RWPE2 (cell line): ENCODE data around the gene RORB.

ENCODE experiments used
- ATAC-seq: fragments of 200-7000 bp; cut with Tn5 transposase; 3 replicates; pipeline ENCODE4 v1.9.1; 2021; ENCODE audit warnings: low read depth
- DNase-seq: peaks from one replicate; pipeline ENCODE4 v3.0.0-alpha.2; 2020; ENCODE audit warnings: low spot score
- H3K27ac ChIP-seq: fragments of 450-650 bp; 2 replicates; pipeline ENCODE4 v1.5.1; 2017; ENCODE audit warnings: mild to moderate bottlenecking; ENCODE audit not compliant: poor library complexity, severe bottlenecking
- H3K27me3 ChIP-seq: fragments of 250-450 bp; sonication (Bioruptor Pico); 2 replicates; pipeline ENCODE4 v1.5.1; 2021; ENCODE audit warnings: mild to moderate bottlenecking, moderate library complexity; ENCODE audit not compliant: insufficient read depth, poor library complexity, severe bottlenecking
- H3K36me3 ChIP-seq: fragments of 250-450 bp; sonication (Bioruptor Pico); 2 replicates; pipeline ENCODE4 v1.5.1; 2020; ENCODE audit warnings: low read depth, mild to moderate bottlenecking, moderate library complexity
- H3K4me1 ChIP-seq: fragments of 250-450 bp; sonication (Bioruptor Pico); 2 replicates; pipeline ENCODE4 v1.5.1; 2021; ENCODE audit warnings: mild to moderate bottlenecking, moderate library complexity; ENCODE audit not compliant: insufficient read depth, poor library complexity, severe bottlenecking
- H3K4me3 ChIP-seq: fragments of 250-450 bp; sonication (Bioruptor Pico); 2 replicates; pipeline ENCODE4 v1.5.1; 2021; ENCODE audit warnings: mild to moderate bottlenecking, moderate library complexity; ENCODE audit not compliant: severe bottlenecking
- H3K9me3 ChIP-seq: fragments of 250-450 bp; sonication (Bioruptor Pico); 2 replicates; pipeline ENCODE4 v1.5.1; 2021; ENCODE audit warnings: mild to moderate bottlenecking, moderate library complexity; ENCODE audit not compliant: severe bottlenecking
- TF ChIP-seq, protein P1 (sequence below): fragments of 450-650 bp; IDR thresholded peaks from one replicate; pipeline ENCODE4 v1.5.1; 2017; ENCODE audit warnings: mild to moderate bottlenecking, moderate library complexity; ENCODE audit not compliant: poor library complexity, severe bottlenecking

The RORB gene

GRCh38 chr9:74721696-74722660 is 224.8 kb downstream of the RORB start:
- Histone ChIP-seq H3K9me3 (no peaks in the 10 kb centered on the region), H3K4me3 (no peak overlapping the region), H3K27ac (no peak overlapping the region), H3K4me1 (no peaks in the 10 kb centered on the region), H3K36me3 (no peaks in the 10 kb centered on the region), H3K27me3 (peaks cover 9% of the 10 kb centered on the region)
- TF ChIP-seq, protein P1, sequence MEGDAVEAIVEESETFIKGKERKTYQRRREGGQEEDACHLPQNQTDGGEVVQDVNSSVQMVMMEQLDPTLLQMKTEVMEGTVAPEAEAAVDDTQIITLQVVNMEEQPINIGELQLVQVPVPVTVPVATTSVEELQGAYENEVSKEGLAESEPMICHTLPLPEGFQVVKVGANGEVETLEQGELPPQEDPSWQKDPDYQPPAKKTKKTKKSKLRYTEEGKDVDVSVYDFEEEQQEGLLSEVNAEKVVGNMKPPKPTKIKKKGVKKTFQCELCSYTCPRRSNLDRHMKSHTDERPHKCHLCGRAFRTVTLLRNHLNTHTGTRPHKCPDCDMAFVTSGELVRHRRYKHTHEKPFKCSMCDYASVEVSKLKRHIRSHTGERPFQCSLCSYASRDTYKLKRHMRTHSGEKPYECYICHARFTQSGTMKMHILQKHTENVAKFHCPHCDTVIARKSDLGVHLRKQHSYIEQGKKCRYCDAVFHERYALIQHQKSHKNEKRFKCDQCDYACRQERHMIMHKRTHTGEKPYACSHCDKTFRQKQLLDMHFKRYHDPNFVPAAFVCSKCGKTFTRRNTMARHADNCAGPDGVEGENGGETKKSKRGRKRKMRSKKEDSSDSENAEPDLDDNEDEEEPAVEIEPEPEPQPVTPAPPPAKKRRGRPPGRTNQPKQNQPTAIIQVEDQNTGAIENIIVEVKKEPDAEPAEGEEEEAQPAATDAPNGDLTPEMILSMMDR = no peak
- DNase-seq = no peak
- ATAC-seq = no peak

DNA sequence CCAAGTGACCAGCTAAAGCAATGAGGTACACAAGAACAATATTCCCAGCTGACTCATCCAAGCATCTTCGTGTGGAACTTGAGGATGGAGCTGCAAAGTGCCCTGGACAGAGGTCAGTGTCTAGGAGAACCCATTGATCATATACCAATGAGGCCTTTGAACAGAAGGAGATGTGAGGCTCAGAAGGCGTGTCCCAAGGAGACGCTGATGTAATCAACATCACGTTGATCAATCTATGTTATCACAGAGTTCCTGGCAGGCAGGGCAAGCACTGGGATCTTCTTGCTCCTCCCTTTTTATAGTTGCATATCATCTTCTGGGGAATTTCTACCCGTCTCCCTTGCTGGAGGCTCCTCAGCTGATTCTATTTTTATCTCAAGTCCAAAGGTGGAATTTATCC is 227.2 kb downstream of the RORB start:
- H3K36me3 ChIP-seq = no peaks in the 10 kb centered on the region
- TF ChIP-seq, protein P1 = no peak
- H3K27me3 ChIP-seq = peaks cover 9% of the 10 kb centered on the region
- H3K27ac ChIP-seq = no peak overlapping the region
- DNase-seq (no peak), ATAC-seq (no peak)
- no peaks in the 10 kb centered on the region for H3K9me3 ChIP-seq
- no peaks in the 10 kb centered on the region for H3K4me1 ChIP-seq
- no peak overlapping the region for H3K4me3 ChIP-seq

DNA sequence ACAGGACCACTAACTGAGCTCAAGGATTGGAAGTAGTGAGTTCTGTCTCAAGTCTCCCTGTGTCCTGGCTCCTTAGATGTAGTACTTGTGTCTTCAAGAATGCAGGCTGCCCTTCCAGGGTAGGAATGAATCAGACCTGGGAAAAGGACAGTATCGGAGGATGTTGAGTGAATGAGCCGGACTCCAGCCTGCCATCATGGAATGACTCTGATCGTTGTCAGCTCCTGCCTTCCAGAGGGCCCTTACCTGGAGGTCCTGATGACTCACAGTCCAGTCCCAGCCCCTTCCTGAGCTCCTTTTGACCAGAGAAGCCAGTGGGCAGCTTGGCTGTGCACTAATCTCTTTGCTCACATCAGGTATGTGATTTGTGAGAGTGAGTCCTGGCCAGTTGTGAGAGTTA is 229.4 kb downstream of the RORB start:
- TF ChIP-seq, protein P1 = no peak
- no peak for ATAC-seq

DNA sequence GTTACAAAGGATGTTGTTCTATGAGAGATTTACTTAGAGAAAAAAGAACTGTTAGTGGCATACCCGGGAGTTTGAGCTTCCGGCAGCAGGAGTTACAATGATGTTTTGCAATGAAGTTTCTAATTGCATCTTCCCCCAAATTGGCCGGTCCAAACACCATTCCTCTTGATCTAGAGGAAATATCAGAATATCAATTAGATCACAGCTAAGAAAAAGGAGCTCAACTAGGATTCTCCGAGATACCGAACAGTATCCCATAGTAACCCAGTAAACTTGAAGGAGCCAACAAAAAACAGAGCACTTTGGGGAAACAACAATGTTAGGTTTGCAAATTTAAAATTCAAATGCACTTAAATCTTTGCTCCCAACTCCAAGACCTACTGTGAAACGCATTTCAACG is 231.0 kb downstream of the RORB start:
- H3K9me3 ChIP-seq = no peaks in the 10 kb centered on the region
- DNase-seq (no peak), ATAC-seq (no peak)
- TF ChIP-seq, protein P1 = no peak
- H3K36me3 ChIP-seq = no peaks in the 10 kb centered on the region
- no peaks in the 10 kb centered on the region for H3K4me1 ChIP-seq
- no peak overlapping the region for H3K4me3 ChIP-seq
- H3K27ac ChIP-seq = no peak overlapping the region
- no peaks in the 10 kb centered on the region for H3K27me3 ChIP-seq

More for the DNA sequence above, 229.4 kb downstream of the RORB start:
- no peaks in the 10 kb centered on the region for H3K27me3 ChIP-seq
- no peak overlapping the region for H3K27ac ChIP-seq
- no peaks in the 10 kb centered on the region for H3K9me3 ChIP-seq
- no peaks in the 10 kb centered on the region for H3K4me1 ChIP-seq
- no peak overlapping the region for H3K4me3 ChIP-seq
- no peak for DNase-seq
- H3K36me3 ChIP-seq = no peaks in the 10 kb centered on the region
